Mucosa of descending colon (tissue), 3 donors: ENCODE data around the gene PTGER3. TPM values are rescaled to one million over a fixed set of nuclear protein-coding genes. Genes with fewer than 3 reads are reported as not detected.

Experiments
- ATAC-seq: fragments of 200-7000 bp; cut with Tn5 transposase; one replicate; pipeline ENCODE4 v1.9.1; 2020; ENCODE audit warnings: mild to moderate bottlenecking, moderate library complexity
- DNase-seq, 3 donors: peaks; one replicate each; pipeline ENCODE4 v3.0.0-alpha.2; 2020
- H3K36me3 ChIP-seq: fragments of 200-600 bp; one replicate; pipeline ENCODE4 v1.8.0; 2021; ENCODE audit warnings: low read depth, mild to moderate bottlenecking
- H3K4me1 ChIP-seq: fragments of 200-600 bp; one replicate; pipeline ENCODE4 v1.8.0; 2021; ENCODE audit warnings: low read depth, mild to moderate bottlenecking
- H3K4me3 ChIP-seq: fragments of 200-600 bp; one replicate; pipeline ENCODE4 v1.8.0; 2021; ENCODE audit warnings: mild to moderate bottlenecking
- H3K9me3 ChIP-seq: fragments of 200-600 bp; one replicate; pipeline ENCODE4 v1.8.0; 2021; ENCODE audit warnings: mild to moderate bottlenecking
- CTCF ChIP-seq: fragments of 200-600 bp; IDR thresholded peaks from one replicate; pipeline ENCODE4 v1.8.0; 2022; ENCODE audit warnings: antibody characterized with exemption, mild to moderate bottlenecking
- intact Hi-C, 2 donors: fragments of 100-400 bp; cut with DNase I in 1 of 2; cut with micrococcal nuclease in 1 of 2; formaldehyde crosslinking; loops; one replicate each; pipeline versions ENCODE4 v1.11.0 to v1.11.1; 2022; cut with DNase I, micrococcal nuclease
- total RNA-seq, 3 donors: library from RNA; stranded (reverse); fragmentation: NEBNext Ultra II Directional in 2 of 3; extraction: Animal tissue kit (Norgen Biotek cat#: 25700) in 2 of 3; gene quantifications; one replicate each; pipeline versions ENCODE4 v1.2.1 to v1.2.4, GENCODE V29; 2021 to 2023
- donor health status: DM: no; HTN: no; CAD: no; lungs with moderate emphysema.
- donor health status: DM: no; HTN: no; CAD: no.
- donor health status: DM: no; HTN: yes; CAD: no.

Gene PTGER3
- total RNA-seq, 3 donors from 2014 or later = 1.2 to 19.7 (median 1.3) TPM

- no peaks in the 10 kb centered on the region for H3K4me1 ChIP-seq
- H3K4me3 ChIP-seq = no peak overlapping the region
- DNase-seq (no peak), ATAC-seq (peak; percentile 95)
- no peak for TF ChIP-seq CTCF
- peaks cover 7% of the 10 kb centered on the region for H3K36me3 ChIP-seq
- intact Hi-C loops = no loop called here
- no peaks in the 10 kb centered on the region for H3K9me3 ChIP-seq
Observed at GRCh38 chr1:71068325-71069240, 21.0 kb upstream of the PTGER3 start.

- DNase-seq (no peak), ATAC-seq (peak; percentile 8)
- Histone ChIP-seq H3K4me1 (no peaks in the 10 kb centered on the region), H3K36me3 (no peaks in the 10 kb centered on the region), H3K4me3 (no peak overlapping the region), H3K9me3 (no peaks in the 10 kb centered on the region)
- TF ChIP-seq CTCF = no peak
- intact Hi-C loops = loop anchor here in 1 of 2 donors (10.0 kb wide), 1 partner anchor 530 kb away; no protein-coding TSS in a partner anchor
Observed at GRCh38 chr1:71054791-71055190, 7.2 kb upstream of the PTGER3 start.

- Histone ChIP-seq H3K4me3 (no peak overlapping the region), H3K4me1 (no peaks in the 10 kb centered on the region), H3K9me3 (no peaks in the 10 kb centered on the region), H3K36me3 (no peaks in the 10 kb centered on the region)
- intact Hi-C loops = loop anchor here in 1 of 2 donors (10.0 kb wide), 1 partner anchor 530 kb away; no protein-coding TSS in a partner anchor
- TF ChIP-seq CTCF = no peak
- ATAC-seq = peak; percentile 38
- DNase-seq = peak in 2 of 3 donors; percentile 30 to 50
Observed at GRCh38 chr1:71054281-71054731, 6.7 kb upstream of the PTGER3 start.

GRCh38 chr1:71053758-71054157 is 6.1 kb upstream of the PTGER3 start:
- no peak overlapping the region for H3K4me3 ChIP-seq
- TF ChIP-seq CTCF = no peak
- ATAC-seq = peak; percentile 26
- DNase-seq = no peak
- intact Hi-C loops = loop anchor here in 1 of 2 donors (10.0 kb wide), 1 partner anchor 529 kb away; no protein-coding TSS in a partner anchor
- H3K36me3 ChIP-seq = no peaks in the 10 kb centered on the region
- H3K9me3 ChIP-seq = no peaks in the 10 kb centered on the region
- H3K4me1 ChIP-seq = no peaks in the 10 kb centered on the region

GRCh38 chr1:71053146-71053545 is 5.5 kb upstream of the PTGER3 start:
- no peak for ATAC-seq
- no peaks in the 10 kb centered on the region for H3K36me3 ChIP-seq
- intact Hi-C loops = loop anchor here in 1 of 2 donors (10.0 kb wide), 1 partner anchor 528 kb away; no protein-coding TSS in a partner anchor
- no peaks in the 10 kb centered on the region for H3K4me1 ChIP-seq
- no peak for DNase-seq
- TF ChIP-seq CTCF = no peak
- H3K9me3 ChIP-seq = no peaks in the 10 kb centered on the region
- no peak overlapping the region for H3K4me3 ChIP-seq
